D341Med (cell line): ENCODE results near the gene FNDC8.
"Not testable (repeated sequence)": the region's sequence is repeated elsewhere in the genome, so short reads cannot be mapped to it uniquely, and the experiment has no call there.

Experiments used
- DNase-seq: peaks from one replicate; pipeline ENCODE4 v3.0.0; 2012; ENCODE audit warnings: low spot score

The FNDC8 gene

GRCh38 chr17:35121315-35121714, at the start of gene FNDC8:
FNDC8 (plus strand) TSS chr17:35121615; CDS start chr17:35121694, 79 bp downstream.
- peak; percentile 19 for DNase-seq

- no peak for DNase-seq
These were observed 48.1 kb upstream of the FNDC8 start for GRCh38 chr17:35073183-35073790.

- DNase-seq, result no peak
These were observed 47.3 kb upstream of the FNDC8 start for GRCh38 chr17:35073991-35074627.

- no peak for DNase-seq
These were observed 46.4 kb upstream of the FNDC8 start for GRCh38 chr17:35074711-35075707.

GRCh38 chr17:35076874-35077273, 44.5 kb upstream of the FNDC8 start:
- no peak for DNase-seq

GRCh38 chr17:35079547-35080423, 41.6 kb upstream of the FNDC8 start:
- DNase-seq, result no peak

- DNase-seq, result no peak
These were observed 40.9 kb upstream of the FNDC8 start for GRCh38 chr17:35080536-35080935.

- DNase-seq, result no peak
These were observed 39.8 kb upstream of the FNDC8 start for GRCh38 chr17:35081638-35082037.

- DNase-seq, result peak; percentile 70
These were observed 39.2 kb upstream of the FNDC8 start for GRCh38 chr17:35082073-35082657.

GRCh38 chr17:35083071-35083470, 38.3 kb upstream of the FNDC8 start:
- DNase-seq, result no peak

- no peak for DNase-seq
These were observed 36.4 kb upstream of the FNDC8 start for GRCh38 chr17:35084987-35085386.

- no peak for DNase-seq
These were observed 35.3 kb upstream of the FNDC8 start for GRCh38 chr17:35086164-35086563.

- no peak for DNase-seq
These were observed 34.4 kb upstream of the FNDC8 start for GRCh38 chr17:35086931-35087573.

- no peak for DNase-seq
These were observed 33.6 kb upstream of the FNDC8 start for GRCh38 chr17:35087731-35088355.

- DNase-seq, result peak; percentile 43
These were observed 33.0 kb upstream of the FNDC8 start for GRCh38 chr17:35088356-35088880.

- peak; percentile 99 for DNase-seq
These were observed 32.4 kb upstream of the FNDC8 start for GRCh38 chr17:35088881-35089585.

- DNase-seq, result no peak
These were observed 31.7 kb upstream of the FNDC8 start for GRCh38 chr17:35089586-35090296.

GRCh38 chr17:35090707-35091106, 30.7 kb upstream of the FNDC8 start:
- DNase-seq, result not testable (repeated sequence)

- DNase-seq, result no peak
These were observed 26.5 kb upstream of the FNDC8 start for GRCh38 chr17:35094902-35095301.
